HG03521 (cell line): ENCODE data around the gene C2CD2.

ENCODE experiments used
- ATAC-seq: cut with Tn5 transposase; IDR thresholded peaks from one replicate; pipeline ENCODE4 v1.9.1; 2021; ENCODE audit warnings: mild to moderate bottlenecking, moderate library complexity; ENCODE audit not compliant: unreplicated experiment

Gene C2CD2

DNA sequence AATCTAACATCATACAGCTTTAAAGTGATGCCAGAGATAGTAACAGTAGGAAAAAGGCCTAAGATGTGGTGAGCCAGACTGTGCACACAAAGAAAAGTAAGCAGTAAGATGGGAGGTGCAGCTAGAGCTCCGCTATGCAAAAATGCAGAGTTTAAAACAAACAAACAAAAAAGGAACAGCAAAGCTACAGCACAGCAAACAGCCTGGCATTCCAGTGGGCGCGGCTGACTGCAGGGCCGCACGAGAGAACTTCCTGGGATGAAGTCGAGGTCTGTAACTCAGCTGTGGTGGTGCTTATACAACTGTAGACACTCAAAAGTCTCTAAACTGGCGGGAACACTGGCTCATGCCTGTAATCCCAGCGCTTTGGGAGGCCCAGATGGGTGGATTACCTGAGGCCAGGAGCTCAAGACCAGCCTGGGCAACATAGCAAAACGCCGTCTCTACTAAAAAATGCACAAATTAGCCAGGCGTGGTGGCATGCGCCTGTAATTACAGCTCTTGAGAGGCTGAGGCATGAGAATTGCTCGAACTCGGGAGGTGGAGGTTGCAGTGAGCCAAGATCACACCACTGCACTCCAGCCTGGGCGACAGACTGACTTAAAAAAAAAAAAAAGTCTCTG is 104.7 kb downstream of the C2CD2 start:
- ATAC-seq: no peak

DNA sequence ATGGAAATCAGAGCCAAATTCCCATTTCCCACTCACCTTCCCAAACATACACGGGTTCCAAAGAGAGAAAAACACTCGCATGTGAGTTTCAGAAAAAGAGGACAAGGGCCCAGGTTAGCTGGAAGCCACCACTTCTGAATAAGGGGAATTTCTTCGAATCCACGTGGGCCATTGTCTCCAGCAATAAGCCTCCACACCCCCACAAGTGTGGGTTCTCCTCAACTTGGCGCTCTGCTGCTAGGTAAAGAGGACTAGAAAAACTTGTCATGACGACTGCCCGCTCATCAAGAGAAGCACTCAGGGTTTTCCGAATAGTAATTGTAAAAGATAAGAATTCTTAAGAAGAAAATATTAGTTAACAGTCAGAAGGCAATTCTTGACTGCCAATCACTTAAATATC is 105.3 kb downstream of the C2CD2 start:
- ATAC-seq: no peak

DNA sequence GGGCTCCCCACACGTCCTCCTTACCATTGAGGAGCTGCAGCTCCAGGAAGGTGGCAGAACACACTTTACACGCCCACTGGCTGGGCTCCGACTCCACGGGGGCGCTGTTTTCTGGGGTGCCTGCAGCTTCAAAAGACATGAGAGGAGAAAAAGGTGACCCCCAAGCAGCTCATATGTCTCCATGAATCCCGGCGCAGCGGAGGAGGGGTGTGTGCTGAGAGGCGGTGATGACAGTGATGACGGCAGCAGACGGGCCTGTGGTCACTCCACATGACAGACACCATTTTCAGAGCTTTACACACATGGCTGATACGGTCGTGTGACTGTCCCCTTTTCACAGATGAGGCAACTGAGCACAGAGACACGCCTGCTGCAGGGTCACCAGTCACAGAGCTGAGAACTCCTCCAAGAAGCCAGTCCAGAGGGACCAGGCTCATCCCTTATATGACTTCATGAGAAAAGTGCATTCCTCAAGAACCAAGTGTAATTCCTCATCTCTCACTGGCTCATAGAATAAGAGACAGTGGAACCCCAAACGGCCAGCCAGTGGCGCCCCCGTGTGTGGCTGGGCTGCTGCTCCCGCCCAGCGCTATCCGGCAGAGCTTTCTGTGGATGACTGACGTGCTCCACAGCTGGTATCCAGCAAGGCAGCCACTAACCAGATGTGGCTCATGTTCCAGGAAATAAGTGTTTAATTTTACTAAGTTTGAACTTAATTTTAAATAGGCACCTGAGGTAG is 106.6 kb downstream of the C2CD2 start:
- ATAC-seq: no peak

DNA sequence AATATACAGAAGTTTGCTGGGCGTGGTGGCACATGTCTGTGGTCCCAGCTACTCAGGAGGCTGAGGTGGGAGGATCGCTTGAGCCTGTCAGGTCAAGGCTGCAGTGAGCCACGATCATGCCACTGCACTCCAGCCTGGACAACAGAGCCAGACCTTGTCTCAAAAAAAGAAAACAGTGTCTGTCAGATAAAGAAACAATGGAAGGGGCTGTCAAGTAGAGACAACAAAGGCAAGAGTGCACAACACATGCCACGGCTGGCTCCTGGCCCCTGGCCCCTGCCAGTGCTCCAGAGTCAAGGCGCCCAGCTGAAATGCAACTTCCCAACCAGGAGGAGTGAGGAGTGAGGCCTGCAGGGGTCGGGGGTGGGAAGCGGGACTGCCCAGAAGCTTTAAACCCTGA is 107.3 kb downstream of the C2CD2 start:
- ATAC-seq: no peak

DNA sequence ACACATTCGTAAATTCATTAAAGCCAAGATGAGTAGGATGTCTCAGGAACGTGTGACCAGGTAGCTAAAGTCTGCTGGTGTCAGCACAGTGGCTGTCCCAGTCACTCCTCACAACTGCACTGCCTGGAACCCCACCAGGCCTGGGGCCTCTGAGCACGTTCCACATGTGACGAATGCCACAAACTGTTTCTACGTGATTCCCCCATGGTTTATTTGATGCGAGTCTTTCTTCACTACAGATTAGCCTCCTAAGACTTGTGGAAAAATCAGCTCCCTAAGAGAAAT is 107.8 kb downstream of the C2CD2 start:
- ATAC-seq: no peak

DNA sequence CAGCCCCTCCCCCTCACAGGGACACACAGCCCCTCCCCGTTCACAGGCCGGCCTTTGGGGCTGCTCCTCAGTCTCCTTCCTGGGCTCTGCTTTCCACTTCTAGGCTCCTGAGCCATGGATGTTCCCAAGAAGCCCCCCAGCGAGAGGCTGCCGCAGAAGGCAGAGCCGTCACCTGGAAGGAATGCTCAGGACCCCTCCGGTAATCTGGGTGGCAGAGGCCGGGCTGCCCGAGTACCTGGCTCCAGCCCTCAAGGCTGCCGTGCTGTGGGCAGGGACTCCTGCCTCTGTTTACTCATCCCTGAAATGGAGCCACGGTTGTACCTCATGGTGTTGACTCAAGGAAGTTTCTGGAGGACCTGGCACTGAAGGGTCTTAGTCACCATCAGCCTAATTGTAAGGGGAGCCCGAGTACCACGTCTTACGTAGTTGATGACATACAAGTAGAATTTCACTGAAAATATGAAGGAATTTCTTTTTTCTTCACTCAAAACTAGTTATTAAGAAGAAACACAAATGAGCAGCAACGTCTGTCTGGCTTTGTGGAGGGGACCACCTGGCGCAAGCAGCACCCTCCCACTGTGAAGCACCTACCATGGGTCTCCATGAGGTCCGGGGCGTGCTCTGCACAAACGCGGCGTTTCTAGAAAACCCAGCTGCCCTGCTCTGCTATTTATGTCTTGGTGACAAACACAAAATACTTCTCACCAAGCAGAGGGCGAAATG is 108.3 kb downstream of the C2CD2 start:
- no peak for ATAC-seq

DNA sequence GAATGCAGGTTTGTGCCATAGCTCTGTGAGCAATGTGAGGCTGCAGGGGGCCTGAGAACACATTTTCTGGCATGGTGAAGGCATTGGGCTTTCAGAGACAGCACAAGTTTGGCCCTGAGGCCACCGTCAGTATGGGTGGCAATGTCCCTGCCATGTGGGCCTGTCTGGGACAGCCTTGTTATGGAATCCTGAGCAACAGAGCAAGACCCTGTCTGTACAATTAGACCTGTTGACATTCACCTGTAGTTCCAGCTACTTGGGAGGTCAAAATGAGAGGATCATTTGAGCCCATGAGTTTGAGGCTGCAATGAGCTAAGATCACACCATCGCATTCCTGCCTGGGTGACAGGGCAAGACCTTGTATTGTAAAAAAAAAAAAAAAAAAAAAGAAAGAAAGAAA is 110.2 kb downstream of the C2CD2 start:
- no peak for ATAC-seq

DNA sequence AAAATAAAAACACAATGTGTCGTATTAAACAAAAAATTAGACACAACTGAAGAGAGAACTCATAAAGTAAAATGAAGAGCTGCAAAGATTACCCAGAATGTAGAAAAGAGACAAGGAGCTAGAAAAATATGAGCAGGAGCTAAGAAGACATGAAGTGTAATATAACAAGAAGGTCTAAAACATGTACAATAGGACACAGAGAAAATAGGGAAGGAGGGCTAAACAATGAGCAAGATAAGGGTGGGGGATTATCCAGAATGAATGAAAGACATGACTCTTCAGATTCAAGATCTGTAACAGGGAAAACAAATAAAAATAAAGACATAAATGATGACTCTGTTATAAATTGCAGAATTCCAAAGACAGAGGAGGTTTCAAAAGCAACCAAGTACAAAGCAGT is 112.9 kb downstream of the C2CD2 start:
- no peak for ATAC-seq

DNA sequence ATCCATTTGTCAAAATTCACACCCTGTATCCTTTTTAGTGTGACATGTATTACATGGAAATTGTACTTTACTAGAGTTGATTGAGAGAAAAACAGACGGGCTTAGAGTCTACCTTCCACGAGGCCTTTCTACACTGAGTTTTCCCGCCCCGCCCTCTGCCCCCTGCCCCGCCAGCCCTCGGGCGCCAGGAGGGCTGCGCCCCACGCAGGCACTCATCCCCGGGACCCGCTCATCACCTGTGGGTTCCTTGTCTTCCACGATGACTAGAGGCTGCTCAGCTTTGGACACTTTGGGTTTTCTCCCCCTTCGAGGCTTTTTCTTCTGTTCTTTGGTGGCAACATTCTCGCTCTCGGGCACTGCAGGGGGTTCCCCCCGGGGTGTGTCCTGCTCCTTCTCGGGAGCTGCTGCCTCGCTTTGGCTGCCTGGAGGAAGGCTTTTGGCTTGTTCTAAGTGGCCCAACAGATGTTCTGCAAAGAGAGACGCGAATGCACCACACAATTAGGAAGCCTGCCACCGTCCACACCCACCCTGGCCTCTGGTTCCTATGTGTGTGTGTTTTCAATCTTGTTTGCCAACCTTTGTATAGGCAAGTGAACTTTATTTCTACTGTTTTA is 114.3 kb downstream of the C2CD2 start:
- ATAC-seq: no peak

DNA sequence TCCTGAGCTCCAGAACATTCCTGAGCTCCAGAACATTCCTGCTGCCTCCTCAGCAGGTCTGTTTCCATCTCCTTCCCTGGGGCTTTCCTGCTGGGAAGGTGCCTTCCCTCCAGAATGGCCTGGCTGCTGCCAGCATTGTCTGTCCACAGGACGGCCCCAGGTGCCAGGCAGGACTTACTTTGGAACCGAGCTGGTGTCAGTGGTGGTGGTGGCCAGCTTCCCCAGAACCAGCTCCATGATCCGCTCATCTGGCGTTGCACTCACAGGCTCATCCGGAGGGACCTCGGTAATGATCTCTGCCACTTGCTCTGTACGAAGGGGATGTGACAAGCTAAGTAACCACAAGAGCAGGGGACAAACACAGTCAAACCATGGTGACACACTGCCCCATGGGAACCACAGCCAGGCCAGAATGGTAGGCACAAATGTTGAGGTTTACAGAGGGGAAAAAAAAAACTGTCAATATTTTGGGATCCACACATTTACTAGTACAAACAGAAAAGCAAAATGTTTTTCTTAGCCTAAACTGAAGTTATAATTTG is 116.0 kb downstream of the C2CD2 start:
- ATAC-seq: no peak

DNA sequence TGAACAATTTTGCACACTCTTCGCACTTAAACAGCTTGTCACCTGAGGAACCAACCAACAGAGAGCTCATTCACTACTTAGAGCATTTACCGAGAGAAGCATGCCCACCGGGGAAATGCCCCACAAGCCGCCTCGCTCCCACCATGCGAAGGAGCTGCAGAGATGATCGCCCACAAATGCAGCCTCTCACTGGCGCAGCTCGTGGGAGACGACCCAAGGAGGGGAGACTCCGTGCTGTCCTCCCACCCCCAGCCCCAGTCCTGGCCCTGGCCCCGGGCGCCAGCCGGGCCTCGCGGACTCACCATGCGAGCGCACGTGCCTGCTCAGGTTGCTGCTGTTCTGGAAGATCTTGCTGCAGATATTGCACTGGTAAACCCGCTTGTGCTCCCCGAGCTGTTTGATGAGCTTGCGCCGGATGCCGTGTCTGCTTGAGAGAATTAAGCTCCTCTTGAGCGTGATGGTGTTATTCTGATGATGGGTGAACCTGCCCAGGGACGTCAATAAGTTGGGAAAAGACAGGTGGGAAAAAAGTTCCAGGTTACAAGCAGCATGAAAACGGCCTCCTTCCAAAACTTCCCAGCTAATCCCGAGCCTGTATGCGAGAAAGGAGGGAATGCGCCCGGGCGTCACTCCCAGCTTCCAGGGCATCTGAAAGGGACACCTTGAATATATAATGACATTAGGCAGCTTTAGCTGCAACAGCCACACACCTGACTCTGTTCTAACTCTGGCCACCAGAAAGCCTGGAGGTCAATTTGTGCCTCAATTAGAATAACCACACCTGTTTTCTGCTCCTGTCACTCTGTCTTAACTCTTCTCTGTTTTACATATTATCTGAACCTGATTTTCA is 117.4 kb downstream of the C2CD2 start:
- no peak for ATAC-seq

DNA sequence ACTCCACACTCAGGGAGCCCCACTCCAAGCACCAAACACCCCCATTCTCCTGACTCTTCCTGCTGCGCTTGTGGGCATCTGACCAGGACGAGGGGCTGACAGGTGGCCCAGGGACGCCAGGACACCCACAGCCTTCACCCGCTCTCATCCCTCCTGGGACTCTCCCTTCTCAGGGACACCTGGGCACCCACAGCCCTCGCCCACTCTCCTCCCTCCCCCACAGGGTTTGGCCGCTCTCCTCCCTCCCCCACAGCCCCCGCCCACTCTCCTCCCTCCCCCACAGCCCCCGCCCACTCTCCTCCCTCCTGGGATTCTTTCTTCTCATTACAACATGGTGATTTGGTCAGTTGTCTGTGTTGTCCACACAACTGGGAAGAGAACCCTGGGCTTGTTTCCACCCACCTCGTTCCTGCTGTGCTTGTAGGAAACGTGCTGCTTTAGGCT is 118.1 kb downstream of the C2CD2 start:
- ATAC-seq: no peak
